Neural cell (in vitro differentiated cells): ENCODE measurements around the gene CATSPERE. TPM values are rescaled to one million over a fixed set of nuclear protein-coding genes. Genes with fewer than 3 reads are reported as not detected.

Experiments used
- H2AFZ ChIP-seq: fragments of 200-600, 300-800 bp; sonication (generic), shearing (Covaris generic); 2 replicates; pipeline ENCODE4 v1.6.0; 2014; ENCODE audit warnings: low read depth, mild to moderate bottlenecking, antibody characterized with exemption, low read length, moderate library complexity
- H3F3A ChIP-seq: fragments of 200-600 bp; shearing (Covaris generic); 2 replicates; pipeline ENCODE4 v1.6.1; 2016; ENCODE audit warnings: mild to moderate bottlenecking, moderate library complexity, mixed read lengths, antibody characterized with exemption, low read length; ENCODE audit not compliant: insufficient read depth, poor library complexity, severe bottlenecking
- H3K27ac ChIP-seq: fragments of 200-600, 300-800 bp; sonication (generic), shearing (Covaris generic); 2 replicates; pipeline ENCODE4 v1.5.1; 2014; ENCODE audit warnings: mild to moderate bottlenecking, low read length, moderate library complexity
- H3K27me3 ChIP-seq: fragments of 300-800, 200-600 bp; sonication (generic), shearing (Covaris generic); 2 replicates; pipeline ENCODE4 v1.6.0; 2014; ENCODE audit warnings: mild to moderate bottlenecking, low read depth, low read length, moderate library complexity; ENCODE audit not compliant: insufficient read depth
- H3K36me3 ChIP-seq: fragments of 300-800, 200-600 bp; sonication (generic), shearing (Covaris generic); 2 replicates; pipeline ENCODE4 v1.5.1; 2014; ENCODE audit warnings: mild to moderate bottlenecking, antibody characterized with exemption, low read length, moderate library complexity; ENCODE audit not compliant: insufficient read depth
- H3K4me2 ChIP-seq: fragments of 300-800, 200-600 bp; sonication (generic), shearing (Covaris generic); 2 replicates; pipeline ENCODE4 v1.6.0; 2014; ENCODE audit warnings: mild to moderate bottlenecking, low read length
- H3K4me3 ChIP-seq: fragments of 300-800, 200-600 bp; sonication (generic), shearing (Covaris generic); 2 replicates; pipeline ENCODE4 v1.5.1; 2014; ENCODE audit warnings: mild to moderate bottlenecking, low read length, moderate library complexity
- H3K79me2 ChIP-seq: fragments of 200-600 bp; shearing (Covaris generic); replicated peaks from 2 replicates; pipeline ENCODE4 v1.6.0; 2014; ENCODE audit warnings: mild to moderate bottlenecking, low read length, moderate library complexity; ENCODE audit not compliant: insufficient read depth
- H3K9ac ChIP-seq: fragments of 300-800, 200-600 bp; sonication (generic), shearing (Covaris generic); 2 replicates; pipeline ENCODE4 v1.6.1; 2016; ENCODE audit warnings: mild to moderate bottlenecking, low read length, mixed read lengths
- H3K9me2 ChIP-seq: fragments of 200-600 bp; shearing (Covaris generic); 2 replicates; pipeline ENCODE4 v1.6.1; 2016; ENCODE audit warnings: mild to moderate bottlenecking, low read length, mixed read lengths; ENCODE audit not compliant: insufficient read depth
- H3K9me3 ChIP-seq: fragments of 200-600, 300-800 bp; sonication (generic), shearing (Covaris generic); 2 replicates; pipeline ENCODE4 v1.6.1; 2016; ENCODE audit warnings: mild to moderate bottlenecking, mixed run types, low read length, moderate library complexity, mixed read lengths
- H4K20me1 ChIP-seq: fragments of 200-600 bp; shearing (Covaris generic); 2 replicates; pipeline ENCODE4 v1.6.1; 2016; ENCODE audit warnings: mild to moderate bottlenecking, mixed run types; ENCODE audit not compliant: insufficient read depth
- EP300 ChIP-seq: fragments of 450-650 bp; conservative IDR thresholded peaks from 2 replicates; pipeline ENCODE4 v1.6.1; 2014; ENCODE audit warnings: antibody characterized with exemption, mild to moderate bottlenecking, moderate library complexity; ENCODE audit not compliant: poor library complexity, severe bottlenecking
- EZH2 ChIP-seq: fragments of 200-600, 300-800 bp; shearing (Covaris generic), sonication (generic); IDR thresholded peaks from 2 replicates; pipeline ENCODE4 v1.6.1; 2014; ENCODE audit warnings: antibody characterized with exemption, low read length, borderline replicate concordance, mild to moderate bottlenecking; ENCODE audit not compliant: insufficient read depth, poor library complexity, severe bottlenecking
- MXI1 ChIP-seq: fragments of 450-650 bp; conservative IDR thresholded peaks from 2 replicates; pipeline ENCODE4 v1.6.1; 2014; ENCODE audit warnings: antibody characterized with exemption, mild to moderate bottlenecking; ENCODE audit not compliant: poor library complexity, severe bottlenecking
- POLR2AphosphoS5 ChIP-seq: IDR thresholded peaks from 2 replicates; pipeline ENCODE4 v1.6.1; 2012
- RAD21 ChIP-seq: fragments of 450-650 bp; conservative IDR thresholded peaks from 2 replicates; pipeline ENCODE4 v1.6.1; 2014; ENCODE audit warnings: antibody characterized with exemption, mild to moderate bottlenecking, moderate library complexity
- SMC3 ChIP-seq: fragments of 450-650 bp; conservative IDR thresholded peaks from 2 replicates; pipeline ENCODE4 v1.6.1; 2014; ENCODE audit warnings: antibody characterized with exemption, mild to moderate bottlenecking, moderate library complexity; ENCODE audit not compliant: poor library complexity
- TAF1 ChIP-seq: IDR thresholded peaks from 2 replicates; pipeline ENCODE4 v1.6.1; 2012; ENCODE audit warnings: low read depth
- polyA plus RNA-seq: library from polyadenylated mRNA; depleted of rRNA; stranded (reverse); fragments of >200 nt; gene quantifications from 2 replicates; pipeline ENCODE4 v1.2.3, GENCODE V29; 2014
- TF ChIP-seq, protein P1 (sequence below): fragments of 450-650 bp; IDR thresholded peaks from 2 replicates; pipeline ENCODE4 v1.5.1; 2014; ENCODE audit warnings: antibody characterized with exemption, mild to moderate bottlenecking, moderate library complexity; ENCODE audit not compliant: poor library complexity, severe bottlenecking
- TF ChIP-seq, protein P2 (sequence below): IDR thresholded peaks from 2 replicates; pipeline ENCODE4 v1.6.1; 2012; ENCODE audit warnings: borderline replicate concordance

Gene CATSPERE
- polyA plus RNA-seq, 1 donor from 2014 or later: 5.6 TPM

DNA sequence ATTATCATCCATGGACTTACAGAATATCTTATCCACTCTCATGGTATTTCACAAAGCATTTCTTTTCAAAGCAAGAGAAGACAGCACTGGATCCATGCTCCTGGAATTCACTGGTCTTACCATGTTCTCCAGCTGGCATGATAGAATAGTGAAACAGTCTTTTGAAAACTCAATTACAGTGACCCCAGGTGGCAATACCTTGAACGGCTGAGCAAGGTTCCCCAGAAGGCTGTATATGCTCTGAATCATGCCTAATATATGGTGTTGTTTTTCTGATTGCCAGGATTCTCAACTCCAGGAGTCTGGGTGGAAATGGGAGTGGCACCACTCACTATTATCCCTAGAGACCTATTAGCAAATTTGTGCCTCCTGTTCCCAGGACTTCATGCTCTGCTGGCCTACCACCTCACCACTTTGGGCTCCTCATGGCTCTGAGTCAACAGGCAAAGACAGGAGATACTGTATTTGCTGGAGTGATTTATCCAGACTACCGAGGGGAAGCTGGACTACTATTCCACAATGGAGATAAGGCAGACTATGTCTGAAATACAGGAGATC lies 87.6 kb downstream of the CATSPERE start:
- Histone ChIP-seq H3K36me3 (no peaks in the 10 kb centered on the region), H3K4me3 (no peak overlapping the region), H4K20me1 (no peaks in the 10 kb centered on the region), H3K27ac (no peak overlapping the region), H3K9me3 (peaks cover 6% of the 10 kb centered on the region), H3K27me3 (no peaks in the 10 kb centered on the region), H3K4me2 (no peak overlapping the region), H3K9ac (no peak overlapping the region), H3K79me2 (no peaks in the 10 kb centered on the region), H3F3A (no peaks in the 10 kb centered on the region), H3K9me2 (no peaks in the 10 kb centered on the region), H2AFZ (no peak overlapping the region)
- TF ChIP-seq TAF1 (no peak), RAD21 (no peak), POLR2AphosphoS5 (no peak), MXI1 (no peak), EP300 (no peak), EZH2 (no peak), SMC3 (no peak)
- TF ChIP-seq, protein P1, sequence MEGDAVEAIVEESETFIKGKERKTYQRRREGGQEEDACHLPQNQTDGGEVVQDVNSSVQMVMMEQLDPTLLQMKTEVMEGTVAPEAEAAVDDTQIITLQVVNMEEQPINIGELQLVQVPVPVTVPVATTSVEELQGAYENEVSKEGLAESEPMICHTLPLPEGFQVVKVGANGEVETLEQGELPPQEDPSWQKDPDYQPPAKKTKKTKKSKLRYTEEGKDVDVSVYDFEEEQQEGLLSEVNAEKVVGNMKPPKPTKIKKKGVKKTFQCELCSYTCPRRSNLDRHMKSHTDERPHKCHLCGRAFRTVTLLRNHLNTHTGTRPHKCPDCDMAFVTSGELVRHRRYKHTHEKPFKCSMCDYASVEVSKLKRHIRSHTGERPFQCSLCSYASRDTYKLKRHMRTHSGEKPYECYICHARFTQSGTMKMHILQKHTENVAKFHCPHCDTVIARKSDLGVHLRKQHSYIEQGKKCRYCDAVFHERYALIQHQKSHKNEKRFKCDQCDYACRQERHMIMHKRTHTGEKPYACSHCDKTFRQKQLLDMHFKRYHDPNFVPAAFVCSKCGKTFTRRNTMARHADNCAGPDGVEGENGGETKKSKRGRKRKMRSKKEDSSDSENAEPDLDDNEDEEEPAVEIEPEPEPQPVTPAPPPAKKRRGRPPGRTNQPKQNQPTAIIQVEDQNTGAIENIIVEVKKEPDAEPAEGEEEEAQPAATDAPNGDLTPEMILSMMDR: no peak
- TF ChIP-seq, protein P2, sequence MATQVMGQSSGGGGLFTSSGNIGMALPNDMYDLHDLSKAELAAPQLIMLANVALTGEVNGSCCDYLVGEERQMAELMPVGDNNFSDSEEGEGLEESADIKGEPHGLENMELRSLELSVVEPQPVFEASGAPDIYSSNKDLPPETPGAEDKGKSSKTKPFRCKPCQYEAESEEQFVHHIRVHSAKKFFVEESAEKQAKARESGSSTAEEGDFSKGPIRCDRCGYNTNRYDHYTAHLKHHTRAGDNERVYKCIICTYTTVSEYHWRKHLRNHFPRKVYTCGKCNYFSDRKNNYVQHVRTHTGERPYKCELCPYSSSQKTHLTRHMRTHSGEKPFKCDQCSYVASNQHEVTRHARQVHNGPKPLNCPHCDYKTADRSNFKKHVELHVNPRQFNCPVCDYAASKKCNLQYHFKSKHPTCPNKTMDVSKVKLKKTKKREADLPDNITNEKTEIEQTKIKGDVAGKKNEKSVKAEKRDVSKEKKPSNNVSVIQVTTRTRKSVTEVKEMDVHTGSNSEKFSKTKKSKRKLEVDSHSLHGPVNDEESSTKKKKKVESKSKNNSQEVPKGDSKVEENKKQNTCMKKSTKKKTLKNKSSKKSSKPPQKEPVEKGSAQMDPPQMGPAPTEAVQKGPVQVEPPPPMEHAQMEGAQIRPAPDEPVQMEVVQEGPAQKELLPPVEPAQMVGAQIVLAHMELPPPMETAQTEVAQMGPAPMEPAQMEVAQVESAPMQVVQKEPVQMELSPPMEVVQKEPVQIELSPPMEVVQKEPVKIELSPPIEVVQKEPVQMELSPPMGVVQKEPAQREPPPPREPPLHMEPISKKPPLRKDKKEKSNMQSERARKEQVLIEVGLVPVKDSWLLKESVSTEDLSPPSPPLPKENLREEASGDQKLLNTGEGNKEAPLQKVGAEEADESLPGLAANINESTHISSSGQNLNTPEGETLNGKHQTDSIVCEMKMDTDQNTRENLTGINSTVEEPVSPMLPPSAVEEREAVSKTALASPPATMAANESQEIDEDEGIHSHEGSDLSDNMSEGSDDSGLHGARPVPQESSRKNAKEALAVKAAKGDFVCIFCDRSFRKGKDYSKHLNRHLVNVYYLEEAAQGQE: no peak

DNA sequence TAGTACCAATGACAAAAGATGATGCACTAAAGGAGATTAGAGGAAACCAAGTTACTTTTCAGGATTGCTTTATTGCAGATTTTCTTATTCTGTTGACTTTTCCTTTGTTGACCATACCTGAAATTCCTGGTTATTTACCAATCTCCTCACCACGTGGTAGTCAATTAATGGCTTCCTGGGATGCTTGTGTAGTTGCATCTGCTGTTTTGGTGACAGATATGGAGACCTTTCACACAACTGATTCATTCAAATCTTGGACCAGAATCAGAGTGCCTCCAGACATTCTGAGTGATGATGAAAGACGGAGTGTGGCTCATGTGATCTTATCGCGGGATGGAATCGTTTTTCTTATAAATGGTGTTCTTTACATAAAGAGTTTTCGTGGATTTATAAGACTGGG lies 91.3 kb downstream of the CATSPERE start:
- no peaks in the 10 kb centered on the region for H3K79me2 ChIP-seq
- H3K27me3 ChIP-seq: no peaks in the 10 kb centered on the region
- H3K36me3 ChIP-seq: no peaks in the 10 kb centered on the region
- no peaks in the 10 kb centered on the region for H3F3A ChIP-seq
- H3K9me3 ChIP-seq: peaks cover 3% of the 10 kb centered on the region
- no peaks in the 10 kb centered on the region for H3K9me2 ChIP-seq
- TF ChIP-seq, protein P1: no peak
- TF ChIP-seq EP300 (no peak), MXI1 (no peak), POLR2AphosphoS5 (no peak)
- H4K20me1 ChIP-seq: no peaks in the 10 kb centered on the region
- H3K9ac ChIP-seq: no peak overlapping the region
- H3K4me3 ChIP-seq: no peak overlapping the region
- H3K27ac ChIP-seq: no peak overlapping the region
- H2AFZ ChIP-seq: no peak overlapping the region
- H3K4me2 ChIP-seq: no peak overlapping the region
